CD4-positive, alpha-beta T cell treated with Interferon gamma for 1 hour (primary cell): ENCODE results near the gene SLC16A5.
A peak's percentile ranks its signal among the peaks of the same experiment; 100 is the strongest.
"Not testable (repeated sequence)": the region's sequence is repeated elsewhere in the genome, so short reads cannot be mapped to it uniquely, and the experiment has no call there.

ENCODE experiments used
- DNase-seq: peaks from one replicate; pipeline ENCODE4 v3.0.0-alpha.2; 2020

SLC16A5 gene

GRCh38 chr17:75135946-75136345 lies 48.2 kb downstream of the SLC16A5 start:
- no peak for DNase-seq

DNA sequence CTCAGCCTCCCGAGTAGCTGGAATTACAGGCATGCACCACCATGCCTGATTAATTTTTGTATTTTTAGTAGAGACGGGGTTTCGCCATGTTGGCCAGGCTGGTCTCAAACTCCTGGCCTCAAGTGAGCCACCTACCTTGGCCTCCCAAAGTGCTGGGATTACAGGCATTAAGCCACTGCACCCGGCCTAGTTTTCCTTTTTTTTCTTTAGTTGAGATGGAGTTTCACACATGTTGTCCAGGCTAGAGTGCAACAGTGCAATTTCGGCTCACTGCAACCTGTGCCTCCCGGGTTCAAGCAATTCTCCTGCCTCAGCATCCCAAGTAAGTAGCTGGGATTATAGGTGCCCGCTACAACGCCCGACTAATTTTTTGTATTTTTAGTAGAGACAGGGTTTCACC lies 50.0 kb downstream of the SLC16A5 start:
- DNase-seq, result not testable (repeated sequence)

DNA sequence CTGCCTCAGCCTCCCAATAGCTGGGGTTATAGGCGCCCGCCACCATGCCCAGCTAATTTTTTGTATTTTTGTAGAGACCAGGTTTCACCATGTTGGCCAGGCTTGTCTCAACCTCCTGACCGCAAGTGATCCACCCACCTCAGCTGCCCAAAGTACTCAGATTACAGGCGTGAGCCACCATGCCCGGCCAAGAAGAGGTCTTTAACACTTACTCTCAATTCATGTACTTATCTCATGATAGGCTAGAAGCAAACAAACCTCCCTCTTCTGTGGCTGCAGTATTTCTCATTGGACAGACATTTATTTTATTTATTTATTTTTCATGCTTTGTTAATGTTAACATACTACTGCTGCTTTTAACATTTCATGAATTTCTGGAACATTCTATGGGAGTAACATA lies 50.8 kb downstream of the SLC16A5 start:
- no peak for DNase-seq

GRCh38 chr17:75142236-75142971 lies 54.6 kb downstream of the SLC16A5 start:
- DNase-seq, result no peak

GRCh38 chr17:75144816-75145512 lies 57.2 kb downstream of the SLC16A5 start:
- DNase-seq, result no peak

DNA sequence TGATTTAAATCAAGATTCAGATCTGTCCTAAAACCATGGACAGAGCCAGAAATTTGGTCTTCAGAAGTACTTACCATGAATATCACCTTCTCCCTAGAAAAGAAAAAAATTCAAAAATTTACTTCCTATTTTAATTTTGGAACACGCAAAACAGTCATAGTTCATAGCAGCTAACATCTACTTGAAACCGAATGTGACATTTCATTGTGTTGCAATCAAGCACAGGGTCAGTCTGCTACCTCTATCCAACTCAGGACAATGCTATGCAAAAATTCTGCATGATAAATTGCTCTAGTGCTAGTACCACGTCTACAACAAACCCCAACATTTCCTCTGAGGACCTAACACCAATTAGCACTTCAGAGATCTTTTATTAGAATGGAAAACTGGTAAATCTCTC lies 58.8 kb downstream of the SLC16A5 start:
- DNase-seq, result no peak

- DNase-seq, result no peak
These were observed 60.3 kb downstream of the SLC16A5 start for GRCh38 chr17:75147878-75148546.

DNA sequence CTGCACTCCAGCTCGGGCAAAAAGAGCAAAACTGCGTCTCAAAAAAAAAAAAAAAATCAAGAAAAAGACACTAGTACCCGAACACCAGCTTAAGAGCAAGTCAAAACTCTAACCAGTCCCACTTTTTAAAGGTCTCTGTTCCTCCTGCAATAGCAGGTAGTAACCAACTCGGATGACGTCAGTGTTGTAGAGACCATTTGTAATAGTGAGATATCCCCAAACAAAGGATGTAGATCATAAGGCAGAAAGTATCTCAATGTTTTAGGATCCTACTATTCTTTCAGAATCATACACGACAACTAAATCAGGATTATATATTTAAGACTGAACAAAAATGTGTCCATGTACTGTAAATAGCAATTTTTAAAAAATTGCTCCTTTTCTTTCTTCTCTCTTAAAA lies 64.2 kb downstream of the SLC16A5 start:
- DNase-seq, result no peak

GRCh38 chr17:75152523-75152921 lies 64.8 kb downstream of the SLC16A5 start:
- DNase-seq, result no peak

GRCh38 chr17:75152922-75153779 lies 65.4 kb downstream of the SLC16A5 start:
- no peak for DNase-seq

DNA sequence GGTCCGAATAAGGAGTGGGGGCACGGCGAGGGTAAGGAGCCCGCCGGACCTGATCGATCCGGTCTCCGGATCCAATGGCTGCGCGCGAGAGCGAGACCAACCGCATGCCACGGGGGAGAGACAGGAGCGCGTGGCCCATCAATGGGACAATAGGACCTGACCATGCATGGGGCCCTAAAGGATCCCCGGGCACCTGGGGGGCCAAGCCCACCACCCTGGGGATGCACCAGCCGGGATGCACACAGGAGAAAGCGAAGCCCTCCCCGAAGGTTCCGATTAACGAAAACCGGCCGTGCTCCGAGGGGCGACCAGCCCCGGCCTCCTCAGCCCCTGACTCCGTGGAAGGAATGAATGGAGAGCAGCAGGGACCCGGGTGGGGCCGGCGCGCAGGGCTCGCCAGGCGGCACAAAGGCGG lies 66.0 kb downstream of the SLC16A5 start:
- no peak for DNase-seq

DNA sequence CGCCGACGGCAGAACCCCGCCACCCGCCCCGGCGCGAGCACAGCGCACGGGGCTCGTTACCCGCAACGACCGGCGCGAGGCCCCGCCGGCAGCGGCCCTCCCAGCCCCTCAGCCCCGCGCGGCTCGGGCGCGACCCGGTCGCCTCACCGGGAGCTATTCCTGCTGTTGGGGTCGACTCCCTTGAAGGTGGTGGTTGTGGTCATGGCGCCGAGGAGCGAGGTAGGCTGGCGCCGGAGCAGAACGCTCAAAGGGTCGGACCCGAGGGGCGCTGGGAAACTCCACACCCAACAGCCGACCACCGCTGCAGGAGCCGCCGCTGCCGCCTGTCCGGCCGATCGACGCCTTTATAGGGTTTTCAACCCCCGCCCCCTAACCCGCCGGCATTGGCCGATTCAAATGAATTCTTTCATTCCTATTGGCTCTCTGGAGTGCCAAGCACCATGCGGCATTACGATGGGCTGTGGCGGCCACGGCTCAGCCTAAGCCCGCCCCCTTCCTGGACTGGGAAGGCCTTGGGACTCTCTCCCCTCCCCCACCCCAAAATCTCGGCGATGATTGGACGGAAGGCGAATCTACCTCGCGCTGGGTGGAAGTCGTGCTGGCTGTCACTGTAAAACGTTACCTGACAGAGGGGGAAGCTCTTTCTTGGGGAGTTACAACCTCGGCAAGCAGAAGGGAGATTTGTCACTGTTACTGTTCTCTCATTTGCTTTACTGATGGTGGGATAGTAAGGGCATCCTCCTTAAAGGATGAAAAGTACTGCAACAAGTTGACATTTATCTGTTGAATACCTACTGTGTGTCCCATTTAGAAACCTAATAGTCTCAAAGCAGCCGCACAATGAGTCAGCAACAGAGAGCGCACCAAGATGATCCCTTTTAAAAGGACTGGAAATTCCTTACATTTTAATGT lies 66.7 kb downstream of the SLC16A5 start, which contains the start of gene JPT1:
TSS of gene JPT1 (minus strand) at position 318 of the 912 bp plus-strand sequence. CDS start at position 203, 115 bp downstream.
- DNase-seq, result peak; percentile 98

DNA sequence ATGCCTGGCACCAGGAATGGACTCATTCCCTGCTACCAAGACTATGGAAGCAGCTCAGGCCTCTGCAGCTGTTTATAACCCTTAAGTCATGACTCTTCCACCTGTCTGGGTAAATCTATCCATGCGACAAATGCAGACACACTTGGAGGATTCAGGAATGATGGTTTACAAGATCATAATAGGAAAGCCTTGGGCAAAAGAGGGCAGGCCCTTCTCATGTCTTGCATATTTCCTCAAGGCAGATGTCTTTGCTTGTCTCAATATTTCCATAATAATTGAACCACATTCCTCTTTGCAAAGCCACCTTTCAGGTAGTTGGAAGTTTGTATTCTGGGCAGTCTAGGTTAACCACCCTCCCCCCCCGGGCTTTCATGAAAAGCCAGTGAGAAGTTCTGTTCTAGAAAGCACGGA lies 67.4 kb downstream of the SLC16A5 start:
- DNase-seq, result no peak
